Measurements from ENCODE around the gene SAMD4A.

Gene SAMD4A

GRCh38 chr14:54769951-54770863, 203.3 kb downstream of the SAMD4A start:
- DNase-seq, result no peak

DNA sequence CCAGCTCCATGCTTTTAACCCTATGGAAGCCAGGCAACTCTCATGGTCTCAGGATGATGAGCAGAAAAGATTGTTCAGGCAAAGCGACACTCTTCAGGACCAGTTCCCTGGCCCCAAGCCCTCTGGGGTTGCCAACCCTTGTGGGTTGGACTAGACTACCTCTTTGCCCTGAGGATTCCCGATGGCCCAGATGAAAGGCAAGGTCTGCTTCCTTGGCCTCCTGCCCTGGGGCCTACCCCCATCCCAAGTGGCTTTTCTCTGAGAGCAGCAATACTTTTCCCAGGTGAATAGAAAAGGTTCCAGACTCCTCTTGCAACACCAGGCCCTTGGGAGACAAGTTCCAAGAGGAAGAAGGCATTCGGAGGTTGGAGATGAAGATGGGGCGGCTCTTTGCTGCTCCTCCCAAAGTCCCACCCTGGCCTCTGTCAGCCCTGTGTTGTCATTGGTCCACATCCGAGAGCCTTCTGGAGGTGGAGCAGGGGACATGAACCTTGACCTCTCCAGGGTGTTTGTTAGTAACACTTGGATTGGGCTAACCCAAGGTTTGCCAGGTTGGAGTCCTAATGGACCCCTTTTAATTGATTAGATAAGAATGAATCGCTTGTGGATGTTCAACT, 204.6 kb downstream of the SAMD4A start:
- DNase-seq, result no peak

DNA sequence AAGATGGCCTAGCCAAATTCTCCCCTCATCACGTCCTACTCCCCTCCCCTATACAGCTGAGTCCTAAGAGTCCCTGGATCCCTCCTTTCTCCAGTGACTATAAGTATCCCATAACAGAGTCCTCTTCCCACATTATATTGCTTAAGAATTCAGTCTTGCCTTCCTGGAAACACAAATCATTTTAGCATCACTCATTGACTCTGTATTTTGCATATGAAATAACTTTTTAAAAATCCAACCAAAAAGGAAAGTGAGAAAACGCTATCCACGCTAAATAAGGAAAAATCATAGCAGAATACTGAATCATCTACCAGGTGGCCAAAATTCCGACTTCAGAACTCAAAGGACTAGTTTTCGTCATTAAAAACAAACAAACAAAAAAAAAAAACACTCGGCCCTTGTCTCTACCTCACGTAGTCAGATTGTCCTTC, 205.5 kb downstream of the SAMD4A start:
- DNase-seq, result peak; percentile 40

DNA sequence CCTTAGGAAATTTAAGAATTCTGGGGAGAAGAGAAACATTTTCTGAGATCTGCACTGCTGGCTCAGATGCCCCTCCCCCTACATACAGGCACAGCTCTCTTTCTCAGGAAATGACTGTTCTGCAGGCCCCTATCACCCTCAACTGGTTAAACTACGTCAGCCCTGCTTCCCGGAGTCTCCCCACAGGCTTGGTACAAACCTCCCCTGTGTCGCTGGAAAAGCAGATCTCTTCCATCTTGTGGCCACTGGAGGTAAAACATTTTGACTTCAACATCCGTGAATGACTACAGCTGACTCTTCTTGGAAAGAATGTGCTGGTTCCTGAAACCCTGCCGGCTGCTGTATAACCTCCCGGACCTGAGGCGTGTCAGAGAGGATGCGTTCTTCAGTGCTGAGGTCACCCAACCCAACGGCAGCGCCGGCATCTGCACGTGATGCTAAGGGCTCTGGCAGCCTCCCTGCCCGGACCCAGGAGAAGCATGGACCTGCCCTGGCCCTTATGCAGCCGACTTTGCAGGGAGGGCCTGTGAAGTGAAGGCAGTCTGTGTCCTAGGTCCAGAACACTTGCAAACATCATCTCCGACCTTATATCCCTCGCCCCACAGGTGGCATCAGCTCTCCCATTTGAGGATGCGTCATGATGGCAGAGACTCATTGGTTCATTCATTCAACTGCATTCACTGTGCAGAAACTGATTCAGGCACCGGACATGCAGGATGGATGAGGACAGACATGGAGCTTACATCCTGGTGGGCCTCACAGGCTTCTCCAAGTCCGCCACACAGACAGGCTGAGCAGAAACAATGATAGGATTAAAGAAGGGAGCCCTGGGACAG, 206.5 kb downstream of the SAMD4A start:
- DNase-seq, result peak; percentile 97

DNA sequence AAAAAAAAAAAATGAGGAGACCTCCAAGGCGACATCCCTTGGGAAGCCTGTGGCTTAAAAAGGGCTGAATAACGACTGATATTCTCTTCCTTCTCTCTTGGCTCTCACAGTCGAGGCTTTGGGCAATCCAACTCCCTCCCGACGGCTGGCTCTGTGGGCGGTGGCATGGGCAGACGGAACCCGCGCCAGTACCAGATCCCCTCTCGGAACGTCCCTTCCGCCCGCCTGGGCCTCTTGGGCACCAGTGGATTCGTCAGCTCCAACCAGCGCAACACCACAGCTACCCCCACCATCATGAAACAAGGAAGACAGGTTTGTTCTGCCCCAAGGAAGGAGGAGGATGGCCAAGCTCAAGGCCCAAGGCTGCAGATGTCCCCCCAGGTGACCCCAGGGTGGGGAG, 207.9 kb downstream of the SAMD4A start:
- no peak for DNase-seq

GRCh38 chr14:54775486-54776140, 208.7 kb downstream of the SAMD4A start:
- peak; percentile 37 for DNase-seq

GRCh38 chr14:54776361-54777001, 209.6 kb downstream of the SAMD4A start:
- peak; percentile 79 for DNase-seq

- no peak for DNase-seq
Measured at GRCh38 chr14:54777395-54777794, 210.5 kb downstream of the SAMD4A start.

DNA sequence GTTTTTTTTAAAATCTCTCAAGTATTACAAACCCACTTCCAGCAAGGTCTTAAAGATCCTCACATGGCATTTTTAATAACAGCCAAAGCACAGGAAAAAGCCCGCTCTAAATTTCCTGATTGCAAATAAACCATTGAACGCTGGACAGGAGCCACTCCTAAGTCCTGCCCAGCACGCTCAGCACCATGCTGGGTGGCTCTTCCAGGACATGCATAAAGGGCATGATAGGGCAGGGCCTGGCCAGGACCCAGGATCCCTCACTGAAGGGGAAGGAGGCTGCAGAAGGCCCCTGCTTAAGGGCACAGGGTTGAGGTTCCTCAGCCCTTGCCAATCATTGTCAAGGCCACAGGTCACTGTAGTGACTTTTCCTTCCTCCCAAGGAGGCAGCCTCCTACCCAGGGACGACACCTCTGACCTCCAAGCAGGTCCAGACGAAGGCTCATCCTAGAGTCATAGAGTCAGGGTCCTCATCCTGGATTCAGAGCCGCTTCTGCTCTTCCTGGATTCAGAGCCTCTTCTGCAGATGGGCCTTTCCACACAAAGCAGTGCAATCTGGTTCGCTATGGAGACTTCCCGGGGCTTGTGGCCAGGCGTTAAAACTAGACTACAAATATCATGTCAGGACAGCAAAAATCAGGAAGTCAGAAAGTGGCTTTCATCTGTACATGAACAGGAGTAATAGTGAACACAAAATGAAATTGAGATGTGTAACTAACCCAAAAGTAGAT, 211.9 kb downstream of the SAMD4A start:
- no peak for DNase-seq

DNA sequence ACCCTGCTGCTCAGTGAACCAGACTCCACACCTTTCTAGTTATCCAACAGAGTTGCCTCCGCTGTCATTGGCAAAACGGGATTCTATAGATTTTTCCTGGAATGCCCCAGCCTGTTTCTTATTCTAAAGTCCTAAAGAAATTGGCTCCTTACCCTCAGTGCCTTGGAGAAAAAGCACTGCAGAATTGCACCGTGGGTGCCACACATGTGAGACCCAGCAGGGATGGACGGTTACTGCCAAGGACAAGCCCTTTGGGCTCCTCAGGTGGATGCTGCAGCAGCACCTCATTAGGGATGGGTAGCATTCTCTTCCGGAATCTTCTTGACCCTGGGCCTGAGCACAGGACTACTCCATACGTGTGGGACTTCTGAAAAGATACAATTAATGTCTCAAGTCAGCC, 214.2 kb downstream of the SAMD4A start:
- DNase-seq, result no peak

GRCh38 chr14:54781961-54782750, 215.2 kb downstream of the SAMD4A start:
- no peak for DNase-seq

DNA sequence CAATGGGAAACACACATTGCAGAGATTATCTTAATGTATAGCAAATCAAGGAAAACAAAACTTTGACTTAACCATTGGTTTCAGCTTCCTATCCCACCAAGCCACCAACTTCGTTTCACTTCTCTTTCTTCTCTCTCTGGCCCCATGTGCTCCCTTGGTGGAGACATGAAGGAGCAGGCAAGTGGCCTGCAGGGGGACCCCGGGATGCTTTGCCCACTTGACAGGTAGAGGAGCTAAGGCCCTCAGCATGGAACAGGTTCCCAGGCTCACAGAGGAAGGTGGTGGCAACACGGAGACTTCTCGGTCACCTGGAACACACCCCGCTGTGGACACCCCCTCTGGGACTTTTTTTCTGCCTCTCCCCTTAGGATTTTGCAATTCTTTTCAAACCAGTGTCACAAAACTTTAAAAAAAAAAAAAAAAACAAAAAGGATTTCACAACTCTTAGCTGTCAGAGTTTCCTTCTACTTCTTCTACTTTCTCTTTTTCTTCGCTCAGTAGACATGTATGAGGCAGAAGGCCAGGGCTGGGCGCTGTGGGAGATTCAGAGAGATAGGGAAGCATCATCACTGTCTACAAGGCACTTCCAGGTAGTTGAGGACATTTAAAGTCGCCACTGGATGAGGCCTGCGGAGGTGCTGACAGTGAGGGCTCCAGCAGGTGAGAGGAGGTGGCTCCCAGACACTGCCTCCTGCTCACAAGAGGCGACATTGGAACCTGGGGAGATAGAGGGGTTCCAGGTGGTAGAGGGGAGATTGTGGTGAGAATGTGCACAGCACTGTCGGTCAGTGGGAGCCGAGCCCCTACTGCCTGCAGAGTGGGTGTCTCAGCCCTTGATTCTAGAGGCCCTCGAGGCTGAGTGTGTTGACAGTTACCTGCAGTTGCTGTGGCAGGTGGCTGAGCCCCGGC, 216.1 kb downstream of the SAMD4A start:
- peak; percentile 94 for DNase-seq

GRCh38 chr14:54783660-54784015, 216.7 kb downstream of the SAMD4A start:
- no peak for DNase-seq

GRCh38 chr14:54784060-54784459, 217.1 kb downstream of the SAMD4A start:
- no peak for DNase-seq

GRCh38 chr14:54784657-54785056, 217.7 kb downstream of the SAMD4A start:
- no peak for DNase-seq

GRCh38 chr14:54785136-54785777, 218.3 kb downstream of the SAMD4A start:
- no peak for DNase-seq

- peak; percentile 44 for DNase-seq
Measured at GRCh38 chr14:54785778-54786770, 219.1 kb downstream of the SAMD4A start.

DNA sequence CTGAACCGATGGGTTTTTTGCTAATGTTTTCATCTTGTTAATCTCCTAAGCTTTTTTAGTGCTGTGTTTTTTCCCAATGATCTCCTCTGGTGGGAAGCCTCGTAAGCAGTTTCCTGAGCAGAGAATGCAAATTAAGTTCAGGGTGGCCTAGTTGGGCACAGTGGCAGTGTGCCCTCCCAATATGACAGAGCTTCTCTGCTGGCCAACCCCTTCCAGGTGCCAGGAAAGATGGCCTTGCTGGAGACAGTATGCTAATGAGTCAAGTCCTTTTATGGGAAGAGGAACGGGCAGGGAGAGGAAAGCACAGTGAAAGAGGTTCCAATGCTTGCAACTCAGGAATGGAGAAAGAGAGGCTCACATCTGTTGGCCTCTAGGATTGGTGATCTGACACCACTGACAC, 219.9 kb downstream of the SAMD4A start:
- peak; percentile 46 for DNase-seq

Measured in suppressor macrophage treated with lipopolysaccharide for 4 hours (primary cell).